Naive thymus-derived CD4-positive, alpha-beta T cell (primary cell): Measurements from ENCODE around the gene EFR3B. TPM values are rescaled to one million over a fixed set of nuclear protein-coding genes. Genes with fewer than 3 reads are reported as not detected.

Experiments used
- ATAC-seq: fragments of 150-1000 bp; cut with Tn5 transposase; 2 replicates; pipeline ENCODE4 v1.10.0; 2021; ENCODE audit warnings: mild to moderate bottlenecking, moderate library complexity
- CTCF ChIA-PET: fragments of 350-600 bp; sonication (Branson Sonifier 250); formaldehyde crosslinking; loops from one replicate; lab custom pipeline; 2021; ENCODE audit warnings: antibody characterized with exemption; lab: Charles Lee
- POLR2A ChIA-PET: fragments of 350-600 bp; sonication (Branson Sonifier 250); formaldehyde crosslinking; loops from one replicate; lab custom pipeline; 2021; ENCODE audit warnings: antibody characterized with exemption, inconsistent platforms; lab: Charles Lee
- DNase-seq, 9 donors: peaks; one replicate each; pipeline versions ENCODE4 v3.0.0 to v3.0.0-alpha.2; 2020 to 2022; ENCODE audit warnings: mixed read lengths in 1 of 9
- H3K27ac ChIP-seq: one replicate; pipeline ENCODE4 v1.7.0; 2013; ENCODE audit warnings: mild to moderate bottlenecking, low read depth, low read length, moderate library complexity
- H3K27me3 ChIP-seq, 2 donors: one replicate each; pipeline ENCODE4 v1.7.0; 2013; ENCODE audit warnings: low read length in 2 of 2, mild to moderate bottlenecking in 2 of 2, moderate library complexity in 2 of 2; ENCODE audit not compliant: control insufficient read depth in 2 of 2, insufficient read depth in 2 of 2
- H3K36me3 ChIP-seq, 3 experiments: 1 replicate in 2 of 3; 2 replicates in 1 of 3; pipeline ENCODE4 v1.7.0; 2013; ENCODE audit warnings: low read length in 3 of 3, mild to moderate bottlenecking in 3 of 3, moderate library complexity in 1 of 3; ENCODE audit not compliant: insufficient read depth in 3 of 3, control insufficient read depth in 2 of 3
- H3K4me1 ChIP-seq, 2 donors: one replicate each; pipeline ENCODE4 v1.7.0; 2013; ENCODE audit warnings: low read length in 2 of 2, mild to moderate bottlenecking in 2 of 2, moderate library complexity in 1 of 2; ENCODE audit not compliant: control insufficient read depth in 2 of 2, insufficient read depth in 2 of 2
- H3K4me3 ChIP-seq: 2 replicates; pipeline ENCODE4 v1.7.0; 2013; ENCODE audit warnings: mild to moderate bottlenecking, low read length
- H3K9me3 ChIP-seq, 3 experiments: 1 replicate in 2 of 3; 2 replicates in 1 of 3; pipeline ENCODE4 v1.7.0; 2013; ENCODE audit warnings: low read length in 3 of 3; ENCODE audit not compliant: control insufficient read depth in 2 of 3
- H3K27ac Mint-ChIP-seq, 9 donors: one replicate each; pipeline ENCODE4 v1.8.0; 2020 to 2022; ENCODE audit warnings: mixed read lengths in 9 of 9, mild to moderate bottlenecking in 8 of 9, moderate library complexity in 5 of 9, inconsistent platforms in 2 of 9
- H3K27me3 Mint-ChIP-seq, 5 donors: one replicate each; pipeline ENCODE4 v1.8.0; 2021 to 2022; ENCODE audit warnings: mixed read lengths in 5 of 5, mild to moderate bottlenecking in 1 of 5
- H3K36me3 Mint-ChIP-seq, 5 donors: one replicate each; pipeline ENCODE4 v1.8.0; 2020 to 2022; ENCODE audit warnings: mixed read lengths in 5 of 5, mild to moderate bottlenecking in 3 of 5, inconsistent platforms in 1 of 5
- H3K4me1 Mint-ChIP-seq, 7 donors: one replicate each; pipeline ENCODE4 v1.8.0; 2020 to 2022; ENCODE audit warnings: mixed read lengths in 7 of 7, mild to moderate bottlenecking in 3 of 7, inconsistent platforms in 1 of 7
- H3K4me3 Mint-ChIP-seq, 10 donors: one replicate each; pipeline ENCODE4 v1.8.0; 2020 to 2022; ENCODE audit warnings: mild to moderate bottlenecking in 10 of 10, mixed read lengths in 10 of 10, moderate library complexity in 6 of 10, inconsistent platforms in 2 of 10
- H3K9me3 Mint-ChIP-seq, 11 donors: one replicate each; pipeline ENCODE4 v1.8.0; 2020 to 2022; ENCODE audit warnings: mixed read lengths in 11 of 11, mild to moderate bottlenecking in 4 of 11, inconsistent platforms in 1 of 11, moderate library complexity in 1 of 11
- intact Hi-C, 2 donors: fragments of 100-400 bp; cut with micrococcal nuclease; formaldehyde crosslinking; loops; one replicate each; pipeline ENCODE4 v1.15.1; 2023
- polyA plus RNA-seq, 2 donors: library from polyadenylated mRNA; unstranded; fragments of 300-500 nt; fragmentation: Illumina TruSeq; gene quantifications; one replicate each; pipeline ENCODE4 v1.2.3, GENCODE V29; 2021
- total RNA-seq, 6 experiments: library from RNA in 5 of 6; stranded (reverse) in 5 of 6; gene quantifications; 1 replicate in 5 of 6; 2 replicates in 1 of 6; pipeline ENCODE4 v1.2.3 and lab custom pipeline; 2021 to 2026

EFR3B gene
- total and polyA plus RNA-seq, 7 experiments from 2014 or later = 0.05 to 0.10 (median 0.08) TPM; not detected in 3

- H3K27me3 Mint-ChIP-seq = peaks cover 38 to 45% (median 40%) of the 10 kb centered on the region in 5 donors
- no peaks in the 10 kb centered on the region for H3K4me1 ChIP-seq
- no peak for DNase-seq
- H3K9me3 Mint-ChIP-seq = peaks cover 0 to 2% (median 0%) of the 10 kb centered on the region in 11 donors
- CTCF ChIA-PET = interaction anchor here (0.6 kb wide), 1 partner anchor 460 kb away, joined by 3 read pairs; no protein-coding TSS in a partner anchor
- peaks cover 5 to 7% of the 10 kb centered on the region in 2 donors for H3K27me3 ChIP-seq
- no peaks in the 10 kb centered on the region for H3K36me3 ChIP-seq
- H3K4me3 Mint-ChIP-seq = no peak overlapping the region
- H3K36me3 Mint-ChIP-seq = no peaks in the 10 kb centered on the region
- H3K9me3 ChIP-seq = no peaks in the 10 kb centered on the region
- no peak for ATAC-seq
- H3K27ac Mint-ChIP-seq = no peak overlapping the region
- H3K4me3 ChIP-seq = no peak overlapping the region
- peaks cover 0 to 6% (median 0%) of the 10 kb centered on the region in 7 donors for H3K4me1 Mint-ChIP-seq
- intact Hi-C loops = loop anchor here in 1 of 2 donors (10.0 kb wide), 2 partner anchors 165 to 225 kb away; no protein-coding TSS in a partner anchor
- POLR2A ChIA-PET = no interaction called here
- no peak overlapping the region for H3K27ac ChIP-seq
Measured at GRCh38 chr2:25049422-25049821, 7.5 kb downstream of the EFR3B start.

- Mint-ChIP-seq H3K4me3 (no peak overlapping the region), H3K4me1 (peaks cover 0 to 1% (median 0%) of the 10 kb centered on the region in 7 donors), H3K36me3 (no peaks in the 10 kb centered on the region), H3K27ac (no peak overlapping the region), H3K27me3 (peaks cover 31 to 38% (median 33%) of the 10 kb centered on the region in 5 donors), H3K9me3 (peaks cover 0 to under 1% (median 0%) of the 10 kb centered on the region in 11 donors)
- ATAC-seq (no peak), DNase-seq (no peak)
- ChIA-PET POLR2A (interaction anchor here (0.6 kb wide), 1 partner anchor 205 kb away, joined by 3 read pairs; no protein-coding TSS in a partner anchor), CTCF (interaction anchor here (0.5 to 0.6 kb wide), 2 partner anchors 68 to 460 kb away, joined by 3 read pairs; no protein-coding TSS in a partner anchor)
- H3K9me3 ChIP-seq = no peaks in the 10 kb centered on the region
- no peak overlapping the region for H3K4me3 ChIP-seq
- no peaks in the 10 kb centered on the region for H3K4me1 ChIP-seq
- intact Hi-C loops = no loop called here
- no peak overlapping the region for H3K27ac ChIP-seq
- no peaks in the 10 kb centered on the region for H3K36me3 ChIP-seq
- peaks cover 0 to under 1% of the 10 kb centered on the region in 2 donors for H3K27me3 ChIP-seq
Measured at GRCh38 chr2:25050128-25050527, 8.3 kb downstream of the EFR3B start.

- Mint-ChIP-seq H3K27me3 (peaks cover 15 to 26% (median 17%) of the 10 kb centered on the region in 5 donors), H3K36me3 (no peaks in the 10 kb centered on the region), H3K27ac (no peak overlapping the region), H3K4me1 (no peaks in the 10 kb centered on the region), H3K4me3 (no peak overlapping the region), H3K9me3 (no peaks in the 10 kb centered on the region)
- POLR2A ChIA-PET = no interaction called here
- no peak overlapping the region for H3K27ac ChIP-seq
- DNase-seq (no peak), ATAC-seq (no peak)
- H3K4me3 ChIP-seq = no peak overlapping the region
- no peaks in the 10 kb centered on the region for H3K9me3 ChIP-seq
- CTCF ChIA-PET = no interaction called here
- H3K4me1 ChIP-seq = no peaks in the 10 kb centered on the region
- intact Hi-C loops = no loop called here
- H3K36me3 ChIP-seq = no peaks in the 10 kb centered on the region
- H3K27me3 ChIP-seq = no peaks in the 10 kb centered on the region
Measured at GRCh38 chr2:25053041-25053440, 11.2 kb downstream of the EFR3B start.

- Mint-ChIP-seq H3K9me3 (no peaks in the 10 kb centered on the region), H3K27me3 (peaks cover 0 to 14% (median 8%) of the 10 kb centered on the region in 5 donors), H3K4me3 (no peak overlapping the region), H3K27ac (no peak overlapping the region), H3K4me1 (no peaks in the 10 kb centered on the region), H3K36me3 (no peaks in the 10 kb centered on the region)
- ChIA-PET CTCF (no interaction called here), POLR2A (no interaction called here)
- no peaks in the 10 kb centered on the region for H3K9me3 ChIP-seq
- no peaks in the 10 kb centered on the region for H3K27me3 ChIP-seq
- no peak for ATAC-seq
- H3K4me3 ChIP-seq = no peak overlapping the region
- H3K36me3 ChIP-seq = no peaks in the 10 kb centered on the region
- H3K4me1 ChIP-seq = no peaks in the 10 kb centered on the region
- intact Hi-C loops = no loop called here
- H3K27ac ChIP-seq = no peak overlapping the region
- DNase-seq = no peak
Measured at GRCh38 chr2:25054720-25055119, 12.8 kb downstream of the EFR3B start.

GRCh38 chr2:25055376-25055920 is 13.6 kb downstream of the EFR3B start:
- Histone ChIP-seq H3K9me3 (no peaks in the 10 kb centered on the region), H3K4me3 (no peak overlapping the region), H3K27ac (no peak overlapping the region), H3K4me1 (no peaks in the 10 kb centered on the region), H3K27me3 (no peaks in the 10 kb centered on the region), H3K36me3 (no peaks in the 10 kb centered on the region)
- ChIA-PET POLR2A (no interaction called here), CTCF (interaction anchor here (0.5 kb wide), 1 partner anchor 257 kb away, joined by 3 read pairs; no protein-coding TSS in a partner anchor)
- no peaks in the 10 kb centered on the region for H3K4me1 Mint-ChIP-seq
- peaks cover 0 to 8% (median 5%) of the 10 kb centered on the region in 5 donors for H3K27me3 Mint-ChIP-seq
- H3K4me3 Mint-ChIP-seq = no peak overlapping the region
- no peak overlapping the region for H3K27ac Mint-ChIP-seq
- intact Hi-C loops = no loop called here
- DNase-seq = no peak
- H3K9me3 Mint-ChIP-seq = no peaks in the 10 kb centered on the region
- no peaks in the 10 kb centered on the region for H3K36me3 Mint-ChIP-seq
- ATAC-seq = no peak

GRCh38 chr2:25056098-25056821 is 14.4 kb downstream of the EFR3B start:
- DNase-seq = no peak
- CTCF ChIA-PET = no interaction called here
- Mint-ChIP-seq H3K9me3 (no peaks in the 10 kb centered on the region), H3K27ac (no peak overlapping the region), H3K4me3 (no peak overlapping the region), H3K27me3 (peaks cover 0 to 8% (median 5%) of the 10 kb centered on the region in 5 donors), H3K36me3 (no peaks in the 10 kb centered on the region), H3K4me1 (no peaks in the 10 kb centered on the region)
- ATAC-seq = no peak
- POLR2A ChIA-PET = no interaction called here
- no peaks in the 10 kb centered on the region for H3K4me1 ChIP-seq
- H3K27me3 ChIP-seq = no peaks in the 10 kb centered on the region
- no peak overlapping the region for H3K4me3 ChIP-seq
- H3K36me3 ChIP-seq = no peaks in the 10 kb centered on the region
- no peaks in the 10 kb centered on the region for H3K9me3 ChIP-seq
- no peak overlapping the region for H3K27ac ChIP-seq
- intact Hi-C loops = no loop called here
